GM04504 (cell line): ENCODE data around the gene WDR49.
"Not testable (repeated sequence)": the region's sequence is repeated elsewhere in the genome, so short reads cannot be mapped to it uniquely, and the experiment has no call there.

Experiments
- DNase-seq: peaks from one replicate; pipeline ENCODE4 v3.0.0-alpha.2; 2012; ENCODE audit warnings: low read depth

The WDR49 gene

GRCh38 chr3:167614196-167614595, 39.5 kb downstream of the WDR49 start:
- not testable (repeated sequence) for DNase-seq

GRCh38 chr3:167611718-167612117, 42.0 kb downstream of the WDR49 start:
- DNase-seq = no peak

GRCh38 chr3:167609156-167609555, 44.6 kb downstream of the WDR49 start:
- DNase-seq = no peak

- no peak for DNase-seq
Measured at GRCh38 chr3:167606836-167607235, 46.9 kb downstream of the WDR49 start.

- DNase-seq = no peak
Measured at GRCh38 chr3:167605871-167606270, 47.9 kb downstream of the WDR49 start.

GRCh38 chr3:167602041-167602440, 51.7 kb downstream of the WDR49 start:
- no peak for DNase-seq

- DNase-seq = no peak
Measured at GRCh38 chr3:167587651-167588050, 66.1 kb downstream of the WDR49 start.

- DNase-seq = no peak
Measured at GRCh38 chr3:167575000-167575600, 78.6 kb downstream of the WDR49 start.

GRCh38 chr3:167572991-167573390, 80.8 kb downstream of the WDR49 start:
- DNase-seq = no peak

- DNase-seq = no peak
Measured at GRCh38 chr3:167568634-167569033, 85.1 kb downstream of the WDR49 start.

- no peak for DNase-seq
Measured at GRCh38 chr3:167565489-167565888, 88.3 kb downstream of the WDR49 start.

GRCh38 chr3:167564612-167565011, 89.1 kb downstream of the WDR49 start:
- no peak for DNase-seq

GRCh38 chr3:167559924-167560323, 93.8 kb downstream of the WDR49 start:
- DNase-seq = no peak

GRCh38 chr3:167554898-167555297, 98.8 kb downstream of the WDR49 start:
- no peak for DNase-seq

GRCh38 chr3:167538081-167538480, 115.7 kb downstream of the WDR49 start:
- DNase-seq = no peak

GRCh38 chr3:167521006-167521355, 132.8 kb downstream of the WDR49 start:
- DNase-seq = no peak

- DNase-seq = no peak
Measured at GRCh38 chr3:167520266-167521005, 133.3 kb downstream of the WDR49 start.

GRCh38 chr3:167507954-167508353, 145.8 kb downstream of the WDR49 start:
- DNase-seq = no peak

GRCh38 chr3:167502401-167502800, 151.3 kb downstream of the WDR49 start:
- DNase-seq = no peak

GRCh38 chr3:167501941-167502340, 151.8 kb downstream of the WDR49 start:
- DNase-seq = no peak

GRCh38 chr3:167497903-167498302, 155.8 kb downstream of the WDR49 start:
- DNase-seq = no peak

GRCh38 chr3:167493244-167493643, 160.5 kb downstream of the WDR49 start:
- no peak for DNase-seq

- no peak for DNase-seq
Measured at GRCh38 chr3:167491621-167492020, 162.1 kb downstream of the WDR49 start.

- DNase-seq = no peak
Measured at GRCh38 chr3:167489571-167489970, 164.2 kb downstream of the WDR49 start.
